Measurements from ENCODE around the gene SCNN1A.

Gene SCNN1A

GRCh38 chr12:6333566-6333965 lies 41.8 kb downstream of the SCNN1A start:
- H3K4me3 ChIP-seq (ENCODE audit: control insufficient read depth, low read depth, low read length), result no peak overlapping the region
- DNase-seq (ENCODE audit: low read depth), result no peak
- TF ChIP-seq CTCF (IDR thresholded peaks at IDR 0.05; ENCODE audit: control insufficient read depth, insufficient read depth, low read depth, low read length, missing control alignments), result no peak

- no peak for DNase-seq (ENCODE audit: low read depth)
- TF ChIP-seq CTCF (IDR thresholded peaks at IDR 0.05; ENCODE audit: control insufficient read depth, insufficient read depth, low read depth, low read length, missing control alignments), result no peak
- no peak overlapping the region for H3K4me3 ChIP-seq (ENCODE audit: control insufficient read depth, low read depth, low read length)
Measured at GRCh38 chr12:6333029-6333428, 42.3 kb downstream of the SCNN1A start.

- no peak for DNase-seq (ENCODE audit: low read depth)
- H3K4me3 ChIP-seq (ENCODE audit: control insufficient read depth, low read depth, low read length), result no peak overlapping the region
- TF ChIP-seq CTCF (IDR thresholded peaks at IDR 0.05; ENCODE audit: control insufficient read depth, insufficient read depth, low read depth, low read length, missing control alignments), result no peak
Measured at GRCh38 chr12:6332459-6332858, 42.9 kb downstream of the SCNN1A start.

- DNase-seq (ENCODE audit: low read depth), result no peak
- no peak for TF ChIP-seq CTCF (IDR thresholded peaks at IDR 0.05; ENCODE audit: control insufficient read depth, insufficient read depth, low read depth, low read length, missing control alignments)
- no peak overlapping the region for H3K4me3 ChIP-seq (ENCODE audit: control insufficient read depth, low read depth, low read length)
Measured at GRCh38 chr12:6330999-6331714, 44.2 kb downstream of the SCNN1A start.

- H3K4me3 ChIP-seq (ENCODE audit: control insufficient read depth, low read depth, low read length), result no peak overlapping the region
- DNase-seq (ENCODE audit: low read depth), result no peak
- TF ChIP-seq CTCF (IDR thresholded peaks at IDR 0.05; ENCODE audit: control insufficient read depth, insufficient read depth, low read depth, low read length, missing control alignments), result no peak
Measured at GRCh38 chr12:6330192-6330591, 45.2 kb downstream of the SCNN1A start.

GRCh38 chr12:6329703-6330064 lies 45.7 kb downstream of the SCNN1A start:
- DNase-seq (ENCODE audit: low read depth), result no peak
- TF ChIP-seq CTCF (IDR thresholded peaks at IDR 0.05; ENCODE audit: control insufficient read depth, insufficient read depth, low read depth, low read length, missing control alignments), result no peak
- no peak overlapping the region for H3K4me3 ChIP-seq (ENCODE audit: control insufficient read depth, low read depth, low read length)

Measured in AG09309 (cell line).